ENCODE data around the gene KCTD17. TPM values are rescaled to one million over a fixed set of nuclear protein-coding genes. Genes with fewer than 3 reads are reported as not detected.

The KCTD17 gene
- total RNA-seq, 1 experiment from 2014 or later = 29.4 TPM

DNA sequence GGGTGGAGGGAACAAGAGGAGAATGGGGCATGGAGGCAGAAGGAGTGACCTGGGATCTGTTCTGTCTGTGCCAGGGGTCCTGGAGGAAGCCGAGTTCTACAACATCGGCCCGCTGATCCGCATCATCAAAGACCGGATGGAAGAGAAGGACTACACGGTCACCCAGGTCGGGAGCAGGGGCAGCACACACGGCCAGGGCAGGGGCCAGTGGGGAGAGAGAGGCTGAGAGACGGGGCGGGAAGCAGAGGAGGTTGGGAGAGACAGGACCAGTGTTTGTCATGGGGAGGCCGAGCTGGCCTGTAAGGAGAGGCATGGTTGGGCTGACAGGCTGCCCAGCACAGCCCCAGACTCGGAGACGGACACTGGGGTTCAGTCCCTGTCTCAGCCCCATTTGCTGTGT, 4.7 kb downstream of the KCTD17 start:
- ATAC-seq = no peak
- peaks cover 9% of the 10 kb centered on the region for H3K36me3 Mint-ChIP-seq
- no peak for DNase-seq (ENCODE audit: low spot score)
- no peaks in the 10 kb centered on the region; the same call in 1 of the 2 replicates for H3K27me3 Mint-ChIP-seq (ENCODE audit: low read depth)
- no peak overlapping the region for H3K27ac Mint-ChIP-seq
- TF ChIP-seq, protein P1, sequence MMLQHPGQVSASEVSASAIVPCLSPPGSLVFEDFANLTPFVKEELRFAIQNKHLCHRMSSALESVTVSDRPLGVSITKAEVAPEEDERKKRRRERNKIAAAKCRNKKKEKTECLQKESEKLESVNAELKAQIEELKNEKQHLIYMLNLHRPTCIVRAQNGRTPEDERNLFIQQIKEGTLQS (CRISPR knock-in tag; conservative IDR thresholded peaks at IDR 0.05) = no peak
- TF ChIP-seq FOXP1 (CRISPR knock-in tag; IDR thresholded peaks at IDR 0.05; ENCODE audit: borderline replicate concordance) = no peak
- TF ChIP-seq GRHL2 (CRISPR knock-in tag; IDR thresholded peaks at IDR 0.05; ENCODE audit: insufficient replicate concordance, severe bottlenecking) = no peak
- TF ChIP-seq GABPB1 (CRISPR knock-in tag; IDR thresholded peaks at IDR 0.05) = no peak
- TF ChIP-seq ZNF416 (CRISPR knock-in tag; IDR thresholded peaks at IDR 0.05) = no peak
- TF ChIP-seq E2F5 (CRISPR knock-in tag; IDR thresholded peaks at IDR 0.05) = no peak
- no peak for TF ChIP-seq ZNF263 (CRISPR knock-in tag; IDR thresholded peaks at IDR 0.05; ENCODE audit: low read depth)
- TF ChIP-seq TCF7 (CRISPR knock-in tag; IDR thresholded peaks at IDR 0.05; ENCODE audit: low read depth) = no peak
- no peak for TF ChIP-seq RORB (CRISPR knock-in tag; IDR thresholded peaks at IDR 0.05)
- POLR2A ChIA-PET = no interaction called here
- H3K4me1 Mint-ChIP-seq = peaks cover 5% of the 10 kb centered on the region
- H3K9me3 Mint-ChIP-seq = no peaks in the 10 kb centered on the region
- H3K4me3 Mint-ChIP-seq = no peak overlapping the region
- CTCF ChIA-PET = interaction anchor here (1.7 kb wide), 1 partner anchor 12 kb away, joined by 4 read pairs; no protein-coding TSS in a partner anchor

- Mint-ChIP-seq H3K9me3 (no peaks in the 10 kb centered on the region), H3K36me3 (peaks cover 9% of the 10 kb centered on the region), H3K4me1 (peaks cover 8% of the 10 kb centered on the region), H3K4me3 (no peak overlapping the region), H3K27me3 (ENCODE audit: low read depth) (no peaks in the 10 kb centered on the region), H3K27ac (no peak overlapping the region)
- ATAC-seq (no peak), DNase-seq (ENCODE audit: low spot score) (no peak)
- ChIA-PET POLR2A (no interaction called here), CTCF (interaction anchor here (0.9 kb wide), 1 partner anchor 11 kb away, joined by 6 read pairs; no protein-coding TSS in a partner anchor)
- TF ChIP-seq TEAD4 (CRISPR knock-in tag; IDR thresholded peaks at IDR 0.05) = no peak
- TF ChIP-seq CREM (CRISPR knock-in tag; IDR thresholded peaks at IDR 0.05) = no peak
- TF ChIP-seq PRDM15 (CRISPR knock-in tag; IDR thresholded peaks at IDR 0.05) = no peak
- TF ChIP-seq, protein P2, sequence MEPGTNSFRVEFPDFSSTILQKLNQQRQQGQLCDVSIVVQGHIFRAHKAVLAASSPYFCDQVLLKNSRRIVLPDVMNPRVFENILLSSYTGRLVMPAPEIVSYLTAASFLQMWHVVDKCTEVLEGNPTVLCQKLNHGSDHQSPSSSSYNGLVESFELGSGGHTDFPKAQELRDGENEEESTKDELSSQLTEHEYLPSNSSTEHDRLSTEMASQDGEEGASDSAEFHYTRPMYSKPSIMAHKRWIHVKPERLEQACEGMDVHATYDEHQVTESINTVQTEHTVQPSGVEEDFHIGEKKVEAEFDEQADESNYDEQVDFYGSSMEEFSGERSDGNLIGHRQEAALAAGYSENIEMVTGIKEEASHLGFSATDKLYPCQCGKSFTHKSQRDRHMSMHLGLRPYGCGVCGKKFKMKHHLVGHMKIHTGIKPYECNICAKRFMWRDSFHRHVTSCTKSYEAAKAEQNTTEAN (CRISPR knock-in tag; IDR thresholded peaks at IDR 0.05) = no peak
- TF ChIP-seq EMX1 (CRISPR knock-in tag; IDR thresholded peaks at IDR 0.05) = no peak
- no peak for TF ChIP-seq CBFB (CRISPR knock-in tag; IDR thresholded peaks at IDR 0.05; ENCODE audit: low read depth)
- no peak for TF ChIP-seq RORB (CRISPR knock-in tag; IDR thresholded peaks at IDR 0.05)
- TF ChIP-seq NR2C2 (CRISPR knock-in tag; IDR thresholded peaks at IDR 0.05) = no peak
- no peak for TF ChIP-seq ATF2 (CRISPR knock-in tag; IDR thresholded peaks at IDR 0.05; ENCODE audit: borderline replicate concordance, low read depth)
- no peak for TF ChIP-seq E2F5 (CRISPR knock-in tag; IDR thresholded peaks at IDR 0.05)
- no peak for TF ChIP-seq IRF1 (CRISPR knock-in tag; IDR thresholded peaks at IDR 0.05)
- TF ChIP-seq ARID4B (CRISPR knock-in tag; IDR thresholded peaks at IDR 0.05; ENCODE audit: borderline replicate concordance) = no peak
Measured at GRCh38 chr22:37057226-37057625, 5.7 kb downstream of the KCTD17 start.

All from WTC11 (cell line).